MCF 10A (cell line): Measurements from ENCODE around the gene FAM50A. TPM values are rescaled to one million over a fixed set of nuclear protein-coding genes. Genes with fewer than 3 reads are reported as not detected.

Experiments
- BruUV-seq: library from RNA; stranded (reverse); fragments of 400-500 nt; replicated peaks from 2 replicates; lab custom pipeline; 2021; lab: Mats Ljungman, UMichigan
- CTCF ChIA-PET: fragments of 300-600 bp; sonication (Branson Sonifier 250); formaldehyde crosslinking; extraction: SDS; loops from one replicate; lab custom pipeline; 2021; ENCODE audit warnings: antibody characterized with exemption, inconsistent platforms; lab: Yijun Ruan, JAX
- POLR2A ChIA-PET: fragments of 300-600, 350-650 bp; sonication (Branson Sonifier 250); formaldehyde crosslinking; extraction: SDS; loops from one replicate; lab custom pipeline; 2020; ENCODE audit warnings: antibody characterized with exemption, inconsistent platforms; lab: Yijun Ruan, JAX
- DNase-seq: peaks from one replicate; pipeline ENCODE4 v3.0.0-alpha.2; 2018; ENCODE audit not compliant: unreplicated experiment
- H3K27ac Mint-ChIP-seq: one replicate; pipeline ENCODE4 v1.8.0; 2022; ENCODE audit warnings: mild to moderate bottlenecking, low read depth, mixed read lengths; ENCODE audit not compliant: unreplicated experiment
- H3K27me3 Mint-ChIP-seq: one replicate; pipeline ENCODE4 v1.8.0; 2022; ENCODE audit warnings: mixed read lengths; ENCODE audit not compliant: insufficient read depth, unreplicated experiment
- H3K36me3 Mint-ChIP-seq: one replicate; pipeline ENCODE4 v1.8.0; 2022; ENCODE audit warnings: mild to moderate bottlenecking, moderate library complexity, mixed read lengths; ENCODE audit not compliant: insufficient read depth, unreplicated experiment
- H3K4me1 Mint-ChIP-seq: one replicate; pipeline ENCODE4 v1.8.0; 2022; ENCODE audit warnings: mixed read lengths; ENCODE audit not compliant: insufficient read depth, unreplicated experiment
- H3K4me3 Mint-ChIP-seq: one replicate; pipeline ENCODE4 v1.8.0; 2022; ENCODE audit warnings: mild to moderate bottlenecking, moderate library complexity, mixed read lengths; ENCODE audit not compliant: unreplicated experiment
- H3K9me3 Mint-ChIP-seq: one replicate; pipeline ENCODE4 v1.8.0; 2022; ENCODE audit warnings: mixed read lengths; ENCODE audit not compliant: unreplicated experiment
- intact Hi-C: fragments of 100-400 bp; cut with micrococcal nuclease; formaldehyde crosslinking; loops from 2 replicates; pipeline ENCODE4 v1.14.1; 2022
- total RNA-seq: library from RNA; stranded (reverse); gene quantifications from 2 replicates; pipeline ENCODE4 v1.2.3, GENCODE V29; 2022
- TF ChIP-seq, protein P1 (sequence below): fragments of 200-600 bp; IDR thresholded peaks from one replicate; pipeline ENCODE4 v1.8.0; 2022; ENCODE audit warnings: antibody characterized with exemption, mild to moderate bottlenecking; ENCODE audit not compliant: unreplicated experiment

Gene FAM50A
- total RNA-seq, 1 experiment from 2014 or later: 62.1 TPM

DNA sequence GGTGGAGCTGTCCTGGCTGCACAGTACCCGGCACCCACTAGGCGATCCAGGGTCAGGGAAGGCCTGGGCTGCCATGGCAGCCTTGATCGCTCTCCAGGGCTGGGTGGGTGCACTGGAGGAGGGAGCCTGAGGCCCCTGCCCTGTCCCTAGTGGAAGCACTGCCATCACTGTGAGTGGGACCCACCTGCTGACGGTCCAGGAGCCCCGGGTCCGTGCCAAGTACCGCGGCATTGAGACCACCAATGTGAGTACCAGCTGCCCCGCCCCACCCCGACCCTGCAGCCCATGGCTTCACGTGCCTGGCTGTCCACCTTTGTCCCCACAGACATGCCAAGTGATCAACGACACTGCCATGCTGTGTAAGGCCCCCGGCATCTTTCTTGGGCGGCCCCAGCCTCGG is 23.0 kb downstream of the FAM50A start:
- TF ChIP-seq, protein P1, sequence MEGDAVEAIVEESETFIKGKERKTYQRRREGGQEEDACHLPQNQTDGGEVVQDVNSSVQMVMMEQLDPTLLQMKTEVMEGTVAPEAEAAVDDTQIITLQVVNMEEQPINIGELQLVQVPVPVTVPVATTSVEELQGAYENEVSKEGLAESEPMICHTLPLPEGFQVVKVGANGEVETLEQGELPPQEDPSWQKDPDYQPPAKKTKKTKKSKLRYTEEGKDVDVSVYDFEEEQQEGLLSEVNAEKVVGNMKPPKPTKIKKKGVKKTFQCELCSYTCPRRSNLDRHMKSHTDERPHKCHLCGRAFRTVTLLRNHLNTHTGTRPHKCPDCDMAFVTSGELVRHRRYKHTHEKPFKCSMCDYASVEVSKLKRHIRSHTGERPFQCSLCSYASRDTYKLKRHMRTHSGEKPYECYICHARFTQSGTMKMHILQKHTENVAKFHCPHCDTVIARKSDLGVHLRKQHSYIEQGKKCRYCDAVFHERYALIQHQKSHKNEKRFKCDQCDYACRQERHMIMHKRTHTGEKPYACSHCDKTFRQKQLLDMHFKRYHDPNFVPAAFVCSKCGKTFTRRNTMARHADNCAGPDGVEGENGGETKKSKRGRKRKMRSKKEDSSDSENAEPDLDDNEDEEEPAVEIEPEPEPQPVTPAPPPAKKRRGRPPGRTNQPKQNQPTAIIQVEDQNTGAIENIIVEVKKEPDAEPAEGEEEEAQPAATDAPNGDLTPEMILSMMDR: no peak
- no peak for DNase-seq
- ChIA-PET POLR2A (no interaction called here), CTCF (no interaction called here)
- Mint-ChIP-seq H3K4me3 (no peak overlapping the region), H3K27me3 (peaks cover 3% of the 10 kb centered on the region), H3K4me1 (peaks cover under 1% of the 10 kb centered on the region), H3K27ac (no peak overlapping the region), H3K36me3 (peaks cover 22% of the 10 kb centered on the region), H3K9me3 (no peaks in the 10 kb centered on the region)
- no TSS peak for BruUV-seq
- intact Hi-C loops: no loop called here

DNA sequence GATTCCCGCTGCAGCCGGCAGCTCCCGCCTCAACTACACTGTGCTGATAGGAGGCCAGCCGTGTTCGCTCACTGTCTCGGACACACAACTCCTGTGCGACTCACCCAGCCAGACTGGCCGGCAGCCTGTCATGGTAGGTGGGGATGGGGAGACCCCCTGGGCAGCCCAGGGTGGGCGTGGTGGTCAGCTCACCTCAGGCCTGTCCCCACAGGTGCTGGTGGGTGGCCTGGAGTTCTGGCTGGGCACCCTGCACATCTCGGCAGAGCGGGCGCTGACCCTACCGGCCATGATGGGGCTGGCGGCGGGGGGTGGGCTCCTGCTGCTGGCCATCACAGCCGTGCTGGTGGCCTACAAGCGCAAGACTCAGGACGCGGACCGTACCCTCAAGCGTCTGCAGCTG is 23.6 kb downstream of the FAM50A start:
- intact Hi-C loops: no loop called here
- ChIA-PET CTCF (no interaction called here), POLR2A (no interaction called here)
- Mint-ChIP-seq H3K36me3 (peaks cover 28% of the 10 kb centered on the region), H3K27ac (no peak overlapping the region), H3K4me3 (no peak overlapping the region), H3K27me3 (no peaks in the 10 kb centered on the region), H3K4me1 (no peaks in the 10 kb centered on the region), H3K9me3 (no peaks in the 10 kb centered on the region)
- no peak for DNase-seq
- no TSS peak for BruUV-seq
- TF ChIP-seq, protein P1: no peak

DNA sequence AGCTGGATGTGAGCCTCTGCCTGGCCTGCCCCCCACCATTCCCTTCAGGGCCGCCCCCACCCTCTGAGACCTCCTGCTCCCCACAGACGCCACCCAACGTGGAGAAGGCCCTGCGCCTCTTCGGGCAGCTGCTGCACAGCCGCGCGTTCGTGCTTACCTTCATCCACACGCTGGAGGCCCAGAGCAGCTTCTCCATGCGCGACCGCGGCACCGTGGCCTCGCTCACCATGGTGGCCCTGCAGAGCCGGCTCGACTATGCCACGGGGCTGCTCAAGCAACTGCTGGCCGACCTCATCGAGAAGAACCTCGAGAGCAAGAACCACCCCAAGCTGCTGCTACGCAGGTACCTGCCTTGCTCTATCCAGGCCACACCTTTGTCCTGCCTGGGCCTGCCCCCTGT is 24.3 kb downstream of the FAM50A start:
- H3K4me3 Mint-ChIP-seq: no peak overlapping the region
- no TSS peak for BruUV-seq
- no peaks in the 10 kb centered on the region for H3K9me3 Mint-ChIP-seq
- CTCF ChIA-PET: no interaction called here
- H3K4me1 Mint-ChIP-seq: no peaks in the 10 kb centered on the region
- H3K27me3 Mint-ChIP-seq: peaks cover 6% of the 10 kb centered on the region
- peaks cover 30% of the 10 kb centered on the region for H3K36me3 Mint-ChIP-seq
- H3K27ac Mint-ChIP-seq: no peak overlapping the region
- TF ChIP-seq, protein P1: no peak
- no peak for DNase-seq
- intact Hi-C loops: no loop called here
- POLR2A ChIA-PET: interaction anchor here (1.4 kb wide), 1 partner anchor 9 kb away, joined by 3 read pairs; no protein-coding TSS in a partner anchor

DNA sequence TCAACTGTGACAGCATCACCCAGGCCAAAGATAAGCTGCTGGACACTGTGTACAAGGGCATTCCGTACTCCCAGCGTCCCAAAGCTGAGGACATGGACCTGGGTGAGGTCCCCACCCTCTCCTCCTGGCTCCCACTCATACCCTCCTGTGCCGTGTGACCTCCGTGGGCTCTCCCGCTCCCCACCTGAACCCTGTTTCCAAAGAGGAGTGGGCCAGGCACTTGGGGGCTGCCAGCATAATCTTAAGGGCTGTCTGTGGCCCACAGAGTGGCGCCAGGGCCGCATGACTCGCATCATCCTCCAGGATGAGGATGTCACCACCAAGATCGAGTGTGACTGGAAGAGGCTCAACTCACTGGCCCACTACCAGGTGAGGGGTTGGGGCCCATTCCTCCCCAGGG is 25.2 kb downstream of the FAM50A start:
- ChIA-PET POLR2A (interaction anchor here (1.4 kb wide), 1 partner anchor 9 kb away, joined by 3 read pairs; no protein-coding TSS in a partner anchor), CTCF (interaction anchor here (0.7 kb wide), 1 partner anchor 58 kb away, joined by 3 read pairs; no protein-coding TSS in a partner anchor)
- Mint-ChIP-seq H3K9me3 (no peaks in the 10 kb centered on the region), H3K27me3 (peaks cover 13% of the 10 kb centered on the region), H3K4me1 (no peaks in the 10 kb centered on the region), H3K27ac (no peak overlapping the region), H3K4me3 (no peak overlapping the region), H3K36me3 (peaks cover 35% of the 10 kb centered on the region)
- no peak for DNase-seq
- BruUV-seq: no TSS peak
- TF ChIP-seq, protein P1: no peak
- intact Hi-C loops: no loop called here
